LNCaP clone FGC (cell line): ENCODE data around the gene KRTAP3-3.

Experiments
- DNase-seq: peaks from one replicate; pipeline ENCODE4 v3.0.0-alpha.2; 2011; ENCODE audit warnings: low read depth
- H3K4me3 ChIP-seq: 2 replicates; pipeline ENCODE4 v1.5.1; 2011; ENCODE audit warnings: mild to moderate bottlenecking, low read depth, low read length, control low read depth
- TF ChIP-seq, protein P1 (sequence below): IDR thresholded peaks from 2 replicates; pipeline ENCODE4 v1.5.1; 2012; ENCODE audit warnings: mild to moderate bottlenecking; ENCODE audit not compliant: control insufficient read depth, insufficient read depth; ENCODE audit errors: extremely low read depth

KRTAP3-3 gene

GRCh38 chr17:41024697-41025096, 30.7 kb upstream of the KRTAP3-3 start:
- H3K4me3 ChIP-seq = no peak overlapping the region
- TF ChIP-seq, protein P1, sequence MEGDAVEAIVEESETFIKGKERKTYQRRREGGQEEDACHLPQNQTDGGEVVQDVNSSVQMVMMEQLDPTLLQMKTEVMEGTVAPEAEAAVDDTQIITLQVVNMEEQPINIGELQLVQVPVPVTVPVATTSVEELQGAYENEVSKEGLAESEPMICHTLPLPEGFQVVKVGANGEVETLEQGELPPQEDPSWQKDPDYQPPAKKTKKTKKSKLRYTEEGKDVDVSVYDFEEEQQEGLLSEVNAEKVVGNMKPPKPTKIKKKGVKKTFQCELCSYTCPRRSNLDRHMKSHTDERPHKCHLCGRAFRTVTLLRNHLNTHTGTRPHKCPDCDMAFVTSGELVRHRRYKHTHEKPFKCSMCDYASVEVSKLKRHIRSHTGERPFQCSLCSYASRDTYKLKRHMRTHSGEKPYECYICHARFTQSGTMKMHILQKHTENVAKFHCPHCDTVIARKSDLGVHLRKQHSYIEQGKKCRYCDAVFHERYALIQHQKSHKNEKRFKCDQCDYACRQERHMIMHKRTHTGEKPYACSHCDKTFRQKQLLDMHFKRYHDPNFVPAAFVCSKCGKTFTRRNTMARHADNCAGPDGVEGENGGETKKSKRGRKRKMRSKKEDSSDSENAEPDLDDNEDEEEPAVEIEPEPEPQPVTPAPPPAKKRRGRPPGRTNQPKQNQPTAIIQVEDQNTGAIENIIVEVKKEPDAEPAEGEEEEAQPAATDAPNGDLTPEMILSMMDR = no peak
- DNase-seq = no peak

GRCh38 chr17:41020336-41020735, 26.4 kb upstream of the KRTAP3-3 start:
- no peak for DNase-seq
- H3K4me3 ChIP-seq = no peak overlapping the region
- TF ChIP-seq, protein P1 = no peak

- DNase-seq = no peak
- TF ChIP-seq, protein P1 = no peak
- no peak overlapping the region for H3K4me3 ChIP-seq
Observed at GRCh38 chr17:41019415-41019814, 25.5 kb upstream of the KRTAP3-3 start.

- DNase-seq = no peak
- TF ChIP-seq, protein P1 = no peak
- no peak overlapping the region for H3K4me3 ChIP-seq
Observed at GRCh38 chr17:41018541-41018940, 24.6 kb upstream of the KRTAP3-3 start.

- TF ChIP-seq, protein P1 = no peak
- no peak overlapping the region for H3K4me3 ChIP-seq
- no peak for DNase-seq
Observed at GRCh38 chr17:41016578-41017215, 22.7 kb upstream of the KRTAP3-3 start.

GRCh38 chr17:41015454-41015853, 21.5 kb upstream of the KRTAP3-3 start:
- H3K4me3 ChIP-seq = no peak overlapping the region
- no peak for DNase-seq
- TF ChIP-seq, protein P1 = no peak

GRCh38 chr17:41013606-41014005, 19.6 kb upstream of the KRTAP3-3 start:
- DNase-seq = no peak
- TF ChIP-seq, protein P1 = no peak
- H3K4me3 ChIP-seq = no peak overlapping the region
